DND-41 (cell line): Measurements from ENCODE around the gene WDR43.

ENCODE experiments used
- CTCF ChIP-seq: IDR thresholded peaks from 2 replicates; pipeline ENCODE4 v1.5.1; 2012; ENCODE audit warnings: borderline replicate concordance, low read length, moderate library complexity, mild to moderate bottlenecking; ENCODE audit not compliant: poor library complexity, severe bottlenecking; ENCODE audit errors: extremely low read depth
- EZH2 ChIP-seq: IDR thresholded peaks from 3 replicates; pipeline ENCODE4 v1.6.1; 2012; ENCODE audit warnings: borderline replicate concordance, low read depth, mild to moderate bottlenecking, moderate library complexity, low read length, inconsistent platforms; ENCODE audit not compliant: severe bottlenecking

- TF ChIP-seq CTCF (no peak), EZH2 (no peak)
Measured at GRCh38 chr2:28972778-28973335, 78.4 kb downstream of the WDR43 start.
